HG02642 (cell line): Measurements from ENCODE around the gene FAM162A.
"Not testable (repeated sequence)": the region's sequence is repeated elsewhere in the genome, so short reads cannot be mapped to it uniquely, and the experiment has no call there.

Experiments
- ATAC-seq: cut with Tn5 transposase; IDR thresholded peaks from one replicate; pipeline ENCODE4 v1.9.1; 2021; ENCODE audit warnings: mild to moderate bottlenecking; ENCODE audit not compliant: unreplicated experiment, poor library complexity

FAM162A gene

GRCh38 chr3:122415104-122415744 lies 31.2 kb downstream of the FAM162A start:
- peak; percentile 55 for ATAC-seq

GRCh38 chr3:122415762-122416654 lies 32.0 kb downstream of the FAM162A start, which contains the start of gene WDR5B:
Gene WDR5B, minus strand, starts transcription at chr3:122416062. Its CDS starts 534 bp downstream, at chr3:122415528.
- peak; percentile 88 for ATAC-seq

GRCh38 chr3:122416966-122417365 lies 33.0 kb downstream of the FAM162A start:
- no peak for ATAC-seq

- ATAC-seq, result no peak
These were observed 37.1 kb downstream of the FAM162A start for GRCh38 chr3:122421101-122421500.

GRCh38 chr3:122421836-122422235 lies 37.9 kb downstream of the FAM162A start:
- ATAC-seq, result no peak

GRCh38 chr3:122427857-122428471 lies 44.0 kb downstream of the FAM162A start:
- no peak for ATAC-seq

GRCh38 chr3:122430371-122430770 lies 46.4 kb downstream of the FAM162A start:
- ATAC-seq, result no peak

GRCh38 chr3:122435950-122436349 lies 52.0 kb downstream of the FAM162A start:
- no peak for ATAC-seq

- ATAC-seq, result no peak
These were observed 59.1 kb downstream of the FAM162A start for GRCh38 chr3:122443090-122443489.

GRCh38 chr3:122443762-122444490 lies 59.9 kb downstream of the FAM162A start:
- not testable (repeated sequence) for ATAC-seq

GRCh38 chr3:122444491-122444887 lies 60.5 kb downstream of the FAM162A start:
- ATAC-seq, result not testable (repeated sequence)

GRCh38 chr3:122448218-122448617 lies 64.2 kb downstream of the FAM162A start:
- ATAC-seq, result not testable (repeated sequence)

- ATAC-seq, result no peak
These were observed 67.4 kb downstream of the FAM162A start for GRCh38 chr3:122451371-122451770.

- ATAC-seq, result no peak
These were observed 72.1 kb downstream of the FAM162A start for GRCh38 chr3:122456074-122456473.

GRCh38 chr3:122457706-122458105 lies 73.7 kb downstream of the FAM162A start:
- no peak for ATAC-seq

- no peak for ATAC-seq
These were observed 75.0 kb downstream of the FAM162A start for GRCh38 chr3:122458992-122459391.

GRCh38 chr3:122461806-122462205 lies 77.8 kb downstream of the FAM162A start:
- ATAC-seq, result no peak
